Endothelial cell of umbilical vein (primary cell): ENCODE data around the gene OTOGL. TPM values are rescaled to one million over a fixed set of nuclear protein-coding genes. Genes with fewer than 3 reads are reported as not detected.

ENCODE experiments used
- BruUV-seq: library from RNA; stranded (reverse); fragments of 400-500 nt; replicated peaks from 2 replicates; lab custom pipeline; 2021; lab: Mats Ljungman, UMichigan
- CTCF ChIA-PET: fragments of 300-600, 350-600 bp; sonication (Branson Sonifier 250); formaldehyde crosslinking; loops from one replicate; lab custom pipeline; 2021; ENCODE audit warnings: antibody characterized with exemption, inconsistent platforms; lab: Charles Lee
- POLR2A ChIA-PET: fragments of 300-600, 350-600 bp; sonication (Branson Sonifier 250); formaldehyde crosslinking; loops from one replicate; lab custom pipeline; 2021; ENCODE audit warnings: antibody characterized with exemption, inconsistent platforms; lab: Charles Lee
- DNase-seq: peaks from one replicate; pipeline ENCODE4 v3.0.0-alpha.2; 2011; ENCODE audit warnings: low read depth, low spot score
- FAIRE-seq: peaks from 2 replicates; lab custom pipeline; 2011; peaks lifted over from hg19 to GRCh38; lab: Jason Lieb, UNC
- H2AFZ ChIP-seq: 2 replicates; pipeline ENCODE4 v1.6.0; 2012; ENCODE audit warnings: low read depth, low read length, control low read depth, inconsistent platforms
- H3K27ac ChIP-seq: 2 replicates; pipeline ENCODE4 v1.5.1; 2011; ENCODE audit warnings: low read depth, mild to moderate bottlenecking, control low read depth, low read length, moderate library complexity; ENCODE audit not compliant: insufficient read depth
- H3K27me3 ChIP-seq, 2 experiments: 2 replicates each; pipeline versions ENCODE4 v1.6.0 to v1.6.1; 2011; ENCODE audit warnings: low read length in 2 of 2, mixed read lengths in 1 of 2; ENCODE audit not compliant: control insufficient read depth in 2 of 2, insufficient read depth in 2 of 2
- H3K36me3 ChIP-seq, 2 experiments: 2 replicates in 1 of 2; 3 replicates in 1 of 2; pipeline ENCODE4 v1.5.1; 2011; ENCODE audit warnings: low read length in 2 of 2, mild to moderate bottlenecking in 1 of 2, moderate library complexity in 1 of 2; ENCODE audit not compliant: control insufficient read depth in 2 of 2, insufficient read depth in 2 of 2; ENCODE audit errors: extremely low read depth in 1 of 2
- H3K4me1 ChIP-seq: 3 replicates; pipeline ENCODE4 v1.5.1; 2011; ENCODE audit warnings: mild to moderate bottlenecking, low read length; ENCODE audit not compliant: control insufficient read depth, insufficient read depth; ENCODE audit errors: extremely low read depth
- H3K4me2 ChIP-seq: 2 replicates; pipeline ENCODE4 v1.6.1; 2011; ENCODE audit warnings: low read length, control low read depth, mixed read lengths; ENCODE audit not compliant: insufficient read depth
- H3K4me3 ChIP-seq, 3 experiments: fragments of 200-600 bp in 1 of 3; sonication (generic), shearing (Covaris generic) in 1 of 3; replicated peaks in 1 of 3; 2 replicates each; pipeline ENCODE4 v1.5.1; 2011 to 2016; ENCODE audit warnings: control low read depth in 3 of 3, low read length in 3 of 3, mild to moderate bottlenecking in 2 of 3, inconsistent platforms in 1 of 3, low read depth in 1 of 3, moderate library complexity in 1 of 3; ENCODE audit not compliant: insufficient read depth in 1 of 3
- H3K79me2 ChIP-seq: 2 replicates; pipeline ENCODE4 v1.6.0; 2012; ENCODE audit warnings: low read length, inconsistent platforms; ENCODE audit not compliant: control insufficient read depth, insufficient read depth
- H3K9ac ChIP-seq: replicated peaks from 2 replicates; pipeline ENCODE3; 2011; ENCODE audit warnings: low read length, control low read depth; ENCODE audit not compliant: insufficient read depth; ENCODE audit errors: extremely low read depth
- H3K9me1 ChIP-seq: replicated peaks from 3 replicates; pipeline ENCODE4 v1.6.0; 2011; ENCODE audit warnings: mild to moderate bottlenecking, low read length; ENCODE audit not compliant: control insufficient read depth, insufficient read depth; ENCODE audit errors: extremely low read depth
- H3K9me3 ChIP-seq: replicated peaks from 2 replicates; pipeline ENCODE4 v1.5.1; 2012; ENCODE audit warnings: low read length, inconsistent platforms; ENCODE audit not compliant: control insufficient read depth, insufficient read depth
- H4K20me1 ChIP-seq: replicated peaks from 2 replicates; pipeline ENCODE3; 2011; ENCODE audit warnings: mild to moderate bottlenecking, low read length; ENCODE audit not compliant: control insufficient read depth, insufficient read depth; ENCODE audit errors: extremely low read depth
- CTCF ChIP-seq, 2 donors: IDR thresholded peaks; 1 replicate in 1 of 2; 2 replicates in 1 of 2; pipeline ENCODE4 v1.5.1; 2011; ENCODE audit warnings: low read length in 2 of 2, mild to moderate bottlenecking in 2 of 2, moderate library complexity in 2 of 2, control low read depth in 1 of 2, inconsistent platforms in 1 of 2, low read depth in 1 of 2; ENCODE audit not compliant: insufficient read depth in 1 of 2; ENCODE audit errors: extremely low read depth in 1 of 2
- EZH2 ChIP-seq: IDR thresholded peaks from 2 replicates; pipeline ENCODE4 v1.6.1; 2012; ENCODE audit warnings: borderline replicate concordance, low read depth, mild to moderate bottlenecking, moderate library complexity, low read length, inconsistent platforms; ENCODE audit not compliant: severe bottlenecking
- FOS ChIP-seq: IDR thresholded peaks from 2 replicates; pipeline ENCODE4 v1.6.1; 2011; ENCODE audit warnings: mild to moderate bottlenecking, low read length, moderate library complexity, borderline replicate concordance; ENCODE audit not compliant: insufficient read depth
- GATA2 ChIP-seq: IDR thresholded peaks from 2 replicates; pipeline ENCODE4 v1.7.0; 2011; ENCODE audit warnings: low read depth, mild to moderate bottlenecking, moderate library complexity, mixed read lengths, low read length; ENCODE audit not compliant: insufficient read length, insufficient read depth
- JUN ChIP-seq: IDR thresholded peaks from 2 replicates; pipeline ENCODE4 v1.6.1; 2011; ENCODE audit warnings: borderline replicate concordance, low read depth; ENCODE audit not compliant: insufficient read length, insufficient read depth
- MAX ChIP-seq: IDR thresholded peaks from 2 replicates; pipeline ENCODE4 v1.6.1; 2011; ENCODE audit not compliant: insufficient read depth, insufficient read length
- POLR2A ChIP-seq: IDR thresholded peaks from 2 replicates; pipeline ENCODE4 v1.6.1; 2012; ENCODE audit warnings: low read depth, mild to moderate bottlenecking, control low read depth, low read length
- POLR2AphosphoS5 ChIP-seq: IDR thresholded peaks from 2 replicates; pipeline ENCODE4 v1.6.1; 2012; ENCODE audit warnings: low read depth, mild to moderate bottlenecking, control low read depth, low read length, moderate library complexity; ENCODE audit not compliant: insufficient read depth
- dilution Hi-C: fragments of 300-500 bp; cut with MboI; formaldehyde crosslinking; loops from one replicate; pipeline ENCODE4 v1.15.0; 2019; ENCODE audit warnings: low sequenced_read_pairs; ENCODE audit not compliant: extremely low pct_ligation_motif_present
- intact Hi-C: fragments of 100-400 bp; cut with micrococcal nuclease; formaldehyde crosslinking; loops from one replicate; pipeline ENCODE4 v1.10.0; 2022
- polyA plus RNA-seq, 4 experiments: library from polyadenylated mRNA; depleted of rRNA in 3 of 4; stranded (reverse) in 3 of 4; unstranded in 1 of 4; fragments of >200 nt; gene quantifications; 2 replicates each; pipeline versions ENCODE4 v1.2.1 to v1.2.3, GENCODE V29; 2011 to 2012; ENCODE audit warnings: missing spikeins in 1 of 4
- total RNA-seq: library from RNA; stranded (reverse); gene quantifications from 2 replicates; pipeline ENCODE4 v1.2.3, GENCODE V29; 2021

The OTOGL gene
- total and polyA plus RNA-seq, 2 donors (not counting 3 experiments of a cell fraction or from before 2014, with no cell fraction given), result 1.4 to 2.0 TPM

GRCh38 chr12:80196419-80196818 lies 97.1 kb downstream of the OTOGL start:
- no peak overlapping the region for H2AFZ ChIP-seq
- dilution Hi-C loops (no loop called here), intact Hi-C loops (loop anchor here (5.0 to 10.0 kb wide), 3 partner anchors 161 to 1061 kb away; no protein-coding TSS in a partner anchor)
- CTCF ChIA-PET, result interaction anchor here (2.7 to 6.9 kb wide), 4 partner anchors 69 to 1061 kb away, joined by 58 to 641 read pairs (median 78); no protein-coding TSS in a partner anchor
- POLR2A ChIA-PET, result no interaction called here
- BruUV-seq, result no TSS peak
- no peak for TF ChIP-seq EZH2
- TF ChIP-seq FOS, result no peak
- TF ChIP-seq GATA2, result no peak
- TF ChIP-seq MAX, result no peak
- TF ChIP-seq CTCF (IDR thresholded peaks at IDR 0.05; ENCODE audit: extremely low read depth in 1 of 2, insufficient read depth in 1 of 2, low read depth in 1 of 2, low read length in 2 of 2), result no peak
- TF ChIP-seq POLR2A, result no peak
- TF ChIP-seq JUN, result no peak
- no peak for TF ChIP-seq POLR2AphosphoS5
- no peak overlapping the region for H3K4me3 ChIP-seq
- no peak for DNase-seq
- no peaks in the 10 kb centered on the region for H4K20me1 ChIP-seq
- H3K27me3 ChIP-seq, result no peaks in the 10 kb centered on the region
- H3K4me2 ChIP-seq, result no peak overlapping the region
- no peaks in the 10 kb centered on the region for H3K36me3 ChIP-seq
- no peaks in the 10 kb centered on the region for H3K9me1 ChIP-seq
- no peaks in the 10 kb centered on the region for H3K4me1 ChIP-seq
- H3K27ac ChIP-seq, result no peak overlapping the region
- no peaks in the 10 kb centered on the region for H3K9me3 ChIP-seq
- H3K9ac ChIP-seq, result no peak overlapping the region
- H3K79me2 ChIP-seq, result no peaks in the 10 kb centered on the region
- no peak for FAIRE-seq
